SU-DHL-6 (cell line): ENCODE measurements around the gene ANKHD1.

Experiments used
- H2AFZ ChIP-seq: fragments of 200-600 bp; sonication (generic); 2 replicates; pipeline ENCODE4 v1.6.1; 2014; ENCODE audit warnings: low read depth, mild to moderate bottlenecking, moderate library complexity, mixed read lengths, antibody characterized with exemption, low read length; ENCODE audit not compliant: severe bottlenecking
- H3F3A ChIP-seq: fragments of 200-600 bp; shearing (Covaris generic); 2 replicates; pipeline ENCODE4 v1.6.0; 2016; ENCODE audit warnings: antibody characterized with exemption, mild to moderate bottlenecking; ENCODE audit not compliant: insufficient read depth
- H3K27ac ChIP-seq: fragments of 200-600 bp; sonication (generic); 2 replicates; pipeline ENCODE4 v1.5.1; 2016; ENCODE audit warnings: low read depth, mild to moderate bottlenecking, low read length, moderate library complexity, mixed read lengths
- H3K27me3 ChIP-seq: fragments of 200-600 bp; sonication (generic), shearing (Covaris generic); 2 replicates; pipeline ENCODE4 v1.6.0; 2014; ENCODE audit warnings: mild to moderate bottlenecking, low read length
- H3K36me3 ChIP-seq: fragments of 200-600 bp; sonication (generic); 2 replicates; pipeline ENCODE4 v1.6.1; 2014; ENCODE audit warnings: mild to moderate bottlenecking, low read length, mixed read lengths
- H3K4me2 ChIP-seq: fragments of 300-600, 200-600 bp; shearing (Covaris generic), sonication (generic); 2 replicates; pipeline ENCODE4 v1.6.0; 2014; ENCODE audit warnings: low read length, low read depth, mild to moderate bottlenecking; ENCODE audit not compliant: poor library complexity, severe bottlenecking
- H3K4me3 ChIP-seq: fragments of 200-600 bp; sonication (generic); 2 replicates; pipeline ENCODE4 v1.5.1; 2014; ENCODE audit warnings: antibody characterized with exemption, low read length, mild to moderate bottlenecking, mixed read lengths; ENCODE audit not compliant: insufficient read depth, poor library complexity, severe bottlenecking
- H3K79me2 ChIP-seq: fragments of 200-600 bp; sonication (generic); 2 replicates; pipeline ENCODE4 v1.6.1; 2014; ENCODE audit warnings: mild to moderate bottlenecking, low read length, moderate library complexity; ENCODE audit not compliant: insufficient read depth
- H3K9ac ChIP-seq: fragments of 200-600 bp; sonication (generic); 2 replicates; pipeline ENCODE4 v1.7.0; 2014; ENCODE audit warnings: mild to moderate bottlenecking, low read length
- H3K9me2 ChIP-seq: fragments of 200-600 bp; sonication (generic); replicated peaks from 2 replicates; pipeline ENCODE4 v1.6.1; 2014; ENCODE audit warnings: low read length; ENCODE audit not compliant: insufficient read depth
- H3K9me3 ChIP-seq: fragments of 200-600 bp; sonication (generic); 2 replicates; pipeline ENCODE4 v1.6.1; 2014; ENCODE audit warnings: low read length, mixed read lengths; ENCODE audit not compliant: insufficient read depth
- H4K20me1 ChIP-seq: fragments of 200-600 bp; sonication (generic); 2 replicates; pipeline ENCODE4 v1.6.1; 2014; ENCODE audit warnings: low read depth, mild to moderate bottlenecking, antibody characterized with exemption, low read length, moderate library complexity, mixed read lengths
- CTCF ChIP-seq: fragments of 200-600 bp; sonication (generic); IDR thresholded peaks from one replicate; pipeline ENCODE4 v1.5.1; 2017; ENCODE audit warnings: antibody characterized with exemption, mild to moderate bottlenecking, low read length, moderate library complexity; ENCODE audit not compliant: insufficient read depth, poor library complexity, severe bottlenecking
- EZH2phosphoT487 ChIP-seq: fragments of 200-600 bp; sonication (generic), shearing (Covaris generic); conservative IDR thresholded peaks from 2 replicates; pipeline ENCODE4 v1.6.1; 2018; ENCODE audit warnings: mild to moderate bottlenecking, antibody characterized with exemption, low read length, moderate library complexity, mixed read lengths

ANKHD1 gene

GRCh38 chr5:140400730-140401361, 787 bp upstream of the ANKHD1 start:
- TF ChIP-seq EZH2phosphoT487 (no peak), CTCF (no peak)
- H3F3A ChIP-seq = peaks cover 12% of the 10 kb centered on the region; the same call in 1 of the 2 replicates
- H3K4me2 ChIP-seq = peak overlapping the region; percentile 92
- no peaks in the 10 kb centered on the region for H3K27me3 ChIP-seq
- H3K4me3 ChIP-seq = peak overlapping the region; percentile 87
- peaks cover 66% of the 10 kb centered on the region for H3K79me2 ChIP-seq
- no peaks in the 10 kb centered on the region for H3K9me2 ChIP-seq
- H3K36me3 ChIP-seq = no peaks in the 10 kb centered on the region
- H3K27ac ChIP-seq = peak overlapping the region; percentile 88
- H3K9ac ChIP-seq = peak overlapping the region; percentile 84
- H4K20me1 ChIP-seq = peaks cover 17% of the 10 kb centered on the region; the same call in 1 of the 2 replicates
- peak overlapping the region; percentile 87 for H2AFZ ChIP-seq
- H3K9me3 ChIP-seq = no peaks in the 10 kb centered on the region

GRCh38 chr5:140402258-140403074, 833 bp downstream of the ANKHD1 start:
- peaks cover 23% of the 10 kb centered on the region; the same call in 1 of the 2 replicates for H4K20me1 ChIP-seq
- H3K27ac ChIP-seq = peak overlapping the region; percentile 86
- no peaks in the 10 kb centered on the region for H3K9me2 ChIP-seq
- H2AFZ ChIP-seq = peak overlapping the region; percentile 38
- peak overlapping the region; percentile 97 for H3K9ac ChIP-seq
- H3K9me3 ChIP-seq = no peaks in the 10 kb centered on the region
- no peaks in the 10 kb centered on the region for H3K27me3 ChIP-seq
- H3F3A ChIP-seq = peaks cover 15% of the 10 kb centered on the region
- no peaks in the 10 kb centered on the region for H3K36me3 ChIP-seq
- peaks cover 83% of the 10 kb centered on the region for H3K79me2 ChIP-seq
- peak overlapping the region; percentile 78 for H3K4me3 ChIP-seq
- TF ChIP-seq EZH2phosphoT487 = no peak
- TF ChIP-seq CTCF = no peak
- H3K4me2 ChIP-seq = peak overlapping the region; percentile 79

GRCh38 chr5:140403613-140404012, 2.0 kb downstream of the ANKHD1 start:
- Histone ChIP-seq H3K79me2 (peaks cover 89% of the 10 kb centered on the region), H2AFZ (no peak overlapping the region), H3K4me2 (peak overlapping the region; percentile 79), H3K9ac (peak overlapping the region; percentile 97), H3K9me3 (no peaks in the 10 kb centered on the region), H3K4me3 (peak overlapping the region; percentile 78), H3F3A (peaks cover 13% of the 10 kb centered on the region), H4K20me1 (peaks cover 29% of the 10 kb centered on the region; the same call in 1 of the 2 replicates), H3K27me3 (no peaks in the 10 kb centered on the region), H3K36me3 (no peaks in the 10 kb centered on the region), H3K27ac (0 out of 2 replicates have a peak overlapping the region, but pooled peaks have one; percentile 7), H3K9me2 (no peaks in the 10 kb centered on the region)
- TF ChIP-seq EZH2phosphoT487 (no peak), CTCF (no peak)
